ENCODE results near the gene CD209. TPM values are rescaled to one million over a fixed set of nuclear protein-coding genes. Genes with fewer than 3 reads are reported as not detected.

CD209 gene
- total and polyA plus RNA-seq, 2 experiments from 2014 or later: 0.35 TPM; not detected in 1

Other genes starting within 250 kb of the CD209 start
- 36.7 and 52.9 TPM in 2 replicates for gene ZNF358, start 231.4 kb downstream of the CD209 start, total RNA-seq (2014; rRNA removed; shearing (Covaris generic))
- 23.8 and 28.2 TPM in 2 replicates for gene ZNF358, start 231.4 kb downstream of the CD209 start, polyA plus RNA-seq (2016; fragmentation: Nextera tagmentation; extraction: Ambion mirVana)
- 7.2 and 11.0 TPM in 2 replicates for gene MCOLN1, start 224.9 kb downstream of the CD209 start, total RNA-seq (2014; rRNA removed; shearing (Covaris generic))
- gene MCOLN1, start 224.9 kb downstream of the CD209 start, polyA plus RNA-seq (2016; fragmentation: Nextera tagmentation; extraction: Ambion mirVana): 16.1 and 16.2 TPM in 2 replicates
- 135 and 147 TPM in 2 replicates for gene PNPLA6, start 211.8 kb downstream of the CD209 start, total RNA-seq (2014; rRNA removed; shearing (Covaris generic))
- 66.6 and 74.1 TPM in 2 replicates for gene PNPLA6, start 211.8 kb downstream of the CD209 start, polyA plus RNA-seq (2016; fragmentation: Nextera tagmentation; extraction: Ambion mirVana)
- 29.9 and 32.2 TPM in 2 replicates for gene CAMSAP3, start 151.7 kb downstream of the CD209 start, total RNA-seq (2014; rRNA removed; shearing (Covaris generic))
- gene CAMSAP3, start 151.7 kb downstream of the CD209 start, polyA plus RNA-seq (2016; fragmentation: Nextera tagmentation; extraction: Ambion mirVana): 6.4 and 10.2 TPM in 2 replicates
- gene XAB2, start 118.0 kb downstream of the CD209 start, total RNA-seq (2014; rRNA removed; shearing (Covaris generic)): 65.2 and 69.0 TPM in 2 replicates
- gene XAB2, start 118.0 kb downstream of the CD209 start, polyA plus RNA-seq (2016; fragmentation: Nextera tagmentation; extraction: Ambion mirVana): 18.4 and 20.0 TPM in 2 replicates
- 8.6 and 9.9 TPM in 2 replicates for gene PET100, start 117.7 kb downstream of the CD209 start, total RNA-seq (2014; rRNA removed; shearing (Covaris generic))
- 636 and 765 TPM in 2 replicates for gene PET100, start 117.7 kb downstream of the CD209 start, polyA plus RNA-seq (2016; fragmentation: Nextera tagmentation; extraction: Ambion mirVana)
- not detected in 2 replicates for gene PCP2, start 113.8 kb downstream of the CD209 start, total RNA-seq (2014; rRNA removed; shearing (Covaris generic))
- gene PCP2, start 113.8 kb downstream of the CD209 start, polyA plus RNA-seq (2016; fragmentation: Nextera tagmentation; extraction: Ambion mirVana): 0.40 TPM in 1 of 2 replicates, not detected in the other
- 37.6 and 55.8 TPM in 2 replicates for gene STXBP2, start 110.4 kb downstream of the CD209 start, total RNA-seq (2014; rRNA removed; shearing (Covaris generic))
- 42.6 and 45.0 TPM in 2 replicates for gene STXBP2, start 110.4 kb downstream of the CD209 start, polyA plus RNA-seq (2016; fragmentation: Nextera tagmentation; extraction: Ambion mirVana)
- not detected in 2 replicates for gene RETN, start 78.5 kb downstream of the CD209 start, total RNA-seq (2014; rRNA removed; shearing (Covaris generic))
- not detected in 2 replicates for gene RETN, start 78.5 kb downstream of the CD209 start, polyA plus RNA-seq (2016; fragmentation: Nextera tagmentation; extraction: Ambion mirVana)
- not detected in 2 replicates for gene MCEMP1, start 70.4 kb downstream of the CD209 start, total RNA-seq (2014; rRNA removed; shearing (Covaris generic))
- gene MCEMP1, start 70.4 kb downstream of the CD209 start, polyA plus RNA-seq (2016; fragmentation: Nextera tagmentation; extraction: Ambion mirVana): not detected in 2 replicates
- 78.3 and 83.8 TPM in 2 replicates for gene TRAPPC5, start 66.7 kb downstream of the CD209 start, total RNA-seq (2014; rRNA removed; shearing (Covaris generic))
- gene TRAPPC5, start 66.7 kb downstream of the CD209 start, polyA plus RNA-seq (2016; fragmentation: Nextera tagmentation; extraction: Ambion mirVana): 252 and 284 TPM in 2 replicates
- not detected in 2 replicates for gene FCER2, start 45.4 kb downstream of the CD209 start, total RNA-seq (2014; rRNA removed; shearing (Covaris generic))
- gene FCER2, start 45.4 kb downstream of the CD209 start, polyA plus RNA-seq (2016; fragmentation: Nextera tagmentation; extraction: Ambion mirVana): 0.29 and 0.38 TPM in 2 replicates
- 0.23 and 0.52 TPM in 2 replicates for gene CLEC4G, start 15.4 kb downstream of the CD209 start, total RNA-seq (2014; rRNA removed; shearing (Covaris generic))
- gene CLEC4G, start 15.4 kb downstream of the CD209 start, polyA plus RNA-seq (2016; fragmentation: Nextera tagmentation; extraction: Ambion mirVana): 0.65 and 0.70 TPM in 2 replicates
- gene CLEC4M, start 15.7 kb upstream of the CD209 start, total RNA-seq (2014; rRNA removed; shearing (Covaris generic)): not detected in 2 replicates
- not detected in 2 replicates for gene CLEC4M, start 15.7 kb upstream of the CD209 start, polyA plus RNA-seq (2016; fragmentation: Nextera tagmentation; extraction: Ambion mirVana)
- 14.0 and 16.2 TPM in 2 replicates for gene EVI5L, start 82.7 kb upstream of the CD209 start, total RNA-seq (2014; rRNA removed; shearing (Covaris generic))
- gene EVI5L, start 82.7 kb upstream of the CD209 start, polyA plus RNA-seq (2016; fragmentation: Nextera tagmentation; extraction: Ambion mirVana): 4.3 and 4.5 TPM in 2 replicates
- 12.1 and 17.6 TPM in 2 replicates for gene PRR36, start 126.9 kb upstream of the CD209 start, total RNA-seq (2014; rRNA removed; shearing (Covaris generic))
- gene PRR36, start 126.9 kb upstream of the CD209 start, polyA plus RNA-seq (2016; fragmentation: Nextera tagmentation; extraction: Ambion mirVana): 17.9 and 22.3 TPM in 2 replicates
- 4.5 and 4.8 TPM in 2 replicates for gene LRRC8E, start 141.0 kb upstream of the CD209 start, total RNA-seq (2014; rRNA removed; shearing (Covaris generic))
- 0.29 and 1.3 TPM in 2 replicates for gene LRRC8E, start 141.0 kb upstream of the CD209 start, polyA plus RNA-seq (2016; fragmentation: Nextera tagmentation; extraction: Ambion mirVana)
- 22.6 and 23.2 TPM in 2 replicates for gene MAP2K7, start 156.3 kb upstream of the CD209 start, total RNA-seq (2014; rRNA removed; shearing (Covaris generic))
- 11.3 and 12.2 TPM in 2 replicates for gene MAP2K7, start 156.3 kb upstream of the CD209 start, polyA plus RNA-seq (2016; fragmentation: Nextera tagmentation; extraction: Ambion mirVana)
- 1.7 and 5.6 TPM in 2 replicates for gene TGFBR3L, start 167.3 kb upstream of the CD209 start, total RNA-seq (2014; rRNA removed; shearing (Covaris generic))
- 6.2 and 7.0 TPM in 2 replicates for gene TGFBR3L, start 167.3 kb upstream of the CD209 start, polyA plus RNA-seq (2016; fragmentation: Nextera tagmentation; extraction: Ambion mirVana)
- 17.2 and 25.1 TPM in 2 replicates for gene SNAPC2, start 172.8 kb upstream of the CD209 start, total RNA-seq (2014; rRNA removed; shearing (Covaris generic))
- 16.4 and 17.1 TPM in 2 replicates for gene SNAPC2, start 172.8 kb upstream of the CD209 start, polyA plus RNA-seq (2016; fragmentation: Nextera tagmentation; extraction: Ambion mirVana)
- gene CTXN1, start 178.6 kb upstream of the CD209 start, total RNA-seq (2014; rRNA removed; shearing (Covaris generic)): 52.4 and 53.1 TPM in 2 replicates
- 22.3 and 22.5 TPM in 2 replicates for gene CTXN1, start 178.6 kb upstream of the CD209 start, polyA plus RNA-seq (2016; fragmentation: Nextera tagmentation; extraction: Ambion mirVana)
- 121 and 125 TPM in 2 replicates for gene TIMM44, start 196.1 kb upstream of the CD209 start, total RNA-seq (2014; rRNA removed; shearing (Covaris generic))
- gene TIMM44, start 196.1 kb upstream of the CD209 start, polyA plus RNA-seq (2016; fragmentation: Nextera tagmentation; extraction: Ambion mirVana): 128 and 131 TPM in 2 replicates

Measured in GM23338 (cell line).